ENCODE data around the gene ATP11B. TPM values are rescaled to one million over a fixed set of nuclear protein-coding genes. Genes with fewer than 3 reads are reported as not detected.

The ATP11B gene
- polyA plus RNA-seq, 2 of the 4 experiments (the other 2 are of a cell fraction), result 10.1 to 17.2 TPM

DNA sequence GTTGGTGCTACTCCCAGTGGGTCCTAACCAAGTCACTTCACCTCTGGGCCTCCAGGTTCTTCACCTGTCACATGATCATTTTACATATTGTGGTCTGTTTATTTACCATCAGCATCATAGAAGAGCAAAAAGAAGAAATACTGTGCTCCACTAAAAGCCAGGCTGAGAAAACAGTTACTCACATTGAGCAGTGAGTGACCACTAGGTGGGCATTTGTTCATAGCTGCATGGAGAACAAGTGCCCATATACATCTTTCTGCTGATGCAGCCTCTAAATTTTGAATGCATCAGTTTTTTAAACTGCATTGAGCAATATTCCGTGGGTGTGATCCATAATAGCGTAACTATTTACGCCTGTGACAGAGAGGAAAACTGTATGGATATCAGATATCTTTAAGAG is 110.9 kb downstream of the ATP11B start:
- Histone ChIP-seq H3K27ac (no peak overlapping the region), H3K9me3 (no peaks in the 10 kb centered on the region), H3K4me2 (no peak overlapping the region), H3K4me1 (no peaks in the 10 kb centered on the region), H3K4me3 (no peak overlapping the region)
- ATAC-seq, result peak; percentile 43 to 50; a peak in 2 of 6 replicates
- TF ChIP-seq, protein P1, sequence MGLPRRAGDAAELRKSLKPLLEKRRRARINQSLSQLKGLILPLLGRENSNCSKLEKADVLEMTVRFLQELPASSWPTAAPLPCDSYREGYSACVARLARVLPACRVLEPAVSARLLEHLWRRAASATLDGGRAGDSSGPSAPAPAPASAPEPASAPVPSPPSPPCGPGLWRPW (IDR thresholded peaks at IDR 0.05), result no peak
- TF ChIP-seq NFE2L2 (conservative IDR thresholded peaks at IDR 0.05; ENCODE audit: low read length), result no peak
- no peak for TF ChIP-seq MAZ (IDR thresholded peaks at IDR 0.05; ENCODE audit: borderline replicate concordance, low read depth, low read length)
- no peak for TF ChIP-seq POLR2AphosphoS2 (conservative IDR thresholded peaks at IDR 0.05; ENCODE audit: low read length)
- no peak for TF ChIP-seq FOXS1 (CRISPR knock-in tag; IDR thresholded peaks at IDR 0.05)
- no peak for TF ChIP-seq RARB (CRISPR knock-in tag; IDR thresholded peaks at IDR 0.05)
- TF ChIP-seq ESRRA (IDR thresholded peaks at IDR 0.05; ENCODE audit: borderline replicate concordance, low read length), result no peak
- no peak for TF ChIP-seq EHF (CRISPR knock-in tag; IDR thresholded peaks at IDR 0.05)
- TF ChIP-seq REST (IDR thresholded peaks at IDR 0.05), result no peak
- no peak for TF ChIP-seq USF2 (IDR thresholded peaks at IDR 0.05)
- no peak for TF ChIP-seq RFX5 (IDR thresholded peaks at IDR 0.05)
- TF ChIP-seq HMGXB4 (CRISPR knock-in tag; IDR thresholded peaks at IDR 0.05; ENCODE audit: borderline replicate concordance), result no peak
- POLR2A ChIA-PET, result no interaction called here
- WGBS (ENCODE audit: missing lambda C conversion rate), result 88% methylated on average over 3 of the region's 3 CpGs
- no peak for DNase-seq (ENCODE audit: low read depth in 1 of 2, low spot score in 1 of 2)
- CTCF ChIA-PET, result interaction anchor here (0.7 kb wide), 1 partner anchor 218 kb away, joined by 3 read pairs; no protein-coding TSS in a partner anchor
- FAIRE-seq, result no peak

DNA sequence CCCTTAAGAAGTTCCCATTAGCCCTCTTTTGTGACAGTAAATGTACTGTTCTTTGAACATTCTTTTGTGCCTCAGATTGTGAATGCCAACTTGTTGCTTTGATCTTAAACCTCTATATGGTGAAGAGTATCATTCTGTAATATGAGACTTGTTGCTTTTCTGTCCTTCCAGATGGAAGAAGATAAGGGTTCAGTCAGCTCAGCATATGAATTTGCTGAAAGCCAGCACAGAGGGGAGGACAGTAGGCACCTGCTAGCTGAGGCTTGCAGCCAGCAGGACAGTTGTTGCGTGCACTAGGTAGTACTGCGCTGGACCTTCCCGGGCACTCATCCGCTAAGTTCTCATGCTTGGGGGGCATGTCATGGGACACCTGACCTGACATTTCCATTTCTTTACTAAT is 112.3 kb downstream of the ATP11B start:
- no peak for FAIRE-seq
- POLR2A ChIA-PET, result no interaction called here

GRCh38 chr3:182906036-182906435 is 112.7 kb downstream of the ATP11B start:
- 80% methylated on average over 1 of the region's 1 CpG for WGBS (ENCODE audit: missing lambda C conversion rate)
- ATAC-seq, result no peak
- POLR2A ChIA-PET, result no interaction called here

More for the DNA sequence above, 112.3 kb downstream of the ATP11B start:
- WGBS (ENCODE audit: missing lambda C conversion rate), result 98% methylated on average over 4 of the region's 4 CpGs
- DNase-seq (ENCODE audit: low read depth in 1 of 2, low spot score in 1 of 2) (no peak), ATAC-seq (no peak)
- Histone ChIP-seq H3K27ac (no peak overlapping the region), H3K4me1 (0 out of 3 replicates have a peak, but pooled peaks cover 4% of the 10 kb centered on the region), H3K4me3 (no peak overlapping the region), H3K4me2 (no peak overlapping the region), H3K9me3 (no peaks in the 10 kb centered on the region)
- CTCF ChIA-PET, result no interaction called here
- no peak for TF ChIP-seq TFCP2L1 (CRISPR knock-in tag; IDR thresholded peaks at IDR 0.05)
- TF ChIP-seq NPAS2 (CRISPR knock-in tag; IDR thresholded peaks at IDR 0.05; ENCODE audit: borderline replicate concordance), result no peak
- TF ChIP-seq FOSL2 (IDR thresholded peaks at IDR 0.05), result no peak
- no peak for TF ChIP-seq FOSL2 (CRISPR knock-in tag; IDR thresholded peaks at IDR 0.05)
- no peak for TF ChIP-seq BHLHE40 (IDR thresholded peaks at IDR 0.05; ENCODE audit: low read depth, low read length)
- no peak for TF ChIP-seq FOSB (CRISPR knock-in tag; IDR thresholded peaks at IDR 0.05)
- no peak for TF ChIP-seq NFE2L2 (conservative IDR thresholded peaks at IDR 0.05; ENCODE audit: low read length)
- no peak for TF ChIP-seq MAFK (IDR thresholded peaks at IDR 0.05; ENCODE audit: partially characterized antibody)

More at GRCh38 chr3:182906036-182906435, 112.7 kb downstream of the ATP11B start:
- CTCF ChIA-PET, result no interaction called here
- FAIRE-seq (no peak), DNase-seq (ENCODE audit: low read depth in 1 of 2, low spot score in 1 of 2) (no peak)
- Histone ChIP-seq H3K4me1 (0 out of 3 replicates have a peak, but pooled peaks cover 4% of the 10 kb centered on the region), H3K27ac (no peak overlapping the region), H3K4me2 (no peak overlapping the region), H3K9me3 (no peaks in the 10 kb centered on the region), H3K4me3 (no peak overlapping the region)
- TF ChIP-seq HEYL (CRISPR knock-in tag; IDR thresholded peaks at IDR 0.05) (no peak), GATA3 (IDR thresholded peaks at IDR 0.05; ENCODE audit: borderline replicate concordance) (no peak), EHMT2 (IDR thresholded peaks at IDR 0.05; ENCODE audit: low read depth) (no peak), SREBF2 (IDR thresholded peaks at IDR 0.05) (no peak), CEBPB (IDR thresholded peaks at IDR 0.05) (no peak)

All from A549 (cell line).